OCI-LY7 (cell line): ENCODE results near the gene GPR87.

Source experiments
- CTCF ChIP-seq: fragments of 200-600 bp; sonication (generic); conservative IDR thresholded peaks from 2 replicates; pipeline ENCODE4 v1.5.1; 2014; ENCODE audit warnings: mild to moderate bottlenecking, antibody characterized with exemption, low read length, moderate library complexity, mixed read lengths
- EZH2phosphoT487 ChIP-seq: fragments of 200-600 bp; sonication (generic); IDR thresholded peaks from 2 replicates; pipeline ENCODE4 v1.6.1; 2018; ENCODE audit warnings: low read depth, borderline replicate concordance, mild to moderate bottlenecking, mixed run types, antibody characterized with exemption, low read length, moderate library complexity, mixed read lengths

DNA sequence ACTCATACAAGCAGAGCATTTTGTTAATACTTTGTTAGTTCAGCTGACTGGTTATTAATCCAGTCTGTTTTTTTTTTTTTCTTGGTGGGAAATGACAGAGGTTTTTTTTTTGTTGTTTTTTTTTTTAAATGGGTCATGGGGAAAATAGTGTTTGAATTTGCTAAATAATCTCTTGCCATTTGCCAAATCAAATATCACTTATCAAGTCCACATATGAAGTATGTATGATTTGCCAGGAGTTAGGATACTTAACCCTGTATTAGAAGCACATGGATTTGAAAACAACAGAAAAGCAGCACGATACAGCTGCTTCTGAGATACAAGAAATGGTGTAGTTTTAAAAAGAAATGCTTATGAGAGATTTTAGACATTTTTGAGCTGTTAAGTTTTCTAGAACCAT lies 59.9 kb downstream of the GPR87 start:
- TF ChIP-seq CTCF: no peak
- no peak for TF ChIP-seq EZH2phosphoT487
